HepG2 (cell line): ENCODE results near the gene PHOSPHO2. TPM values are rescaled to one million over a fixed set of nuclear protein-coding genes. Genes with fewer than 3 reads are reported as not detected.
A peak's percentile ranks its signal among the peaks of the same experiment; 100 is the strongest.

ENCODE experiments used
- GABPA ChIP-seq, 2 experiments: IDR thresholded peaks; 2 replicates each; pipeline ENCODE4 v1.6.1; 2011 to 2016; ENCODE audit warnings: low read depth in 2 of 2, low read length in 1 of 2, missing biosample characterization in 1 of 2, missing genetic modification characterization in 1 of 2
- LCORL ChIP-seq, 2 experiments: fragments of 450-650 bp in 1 of 2; sonication (generic) in 1 of 2; formaldehyde crosslinking in 1 of 2; IDR thresholded peaks; 2 replicates each; pipeline versions ENCODE4 v1.5.0 to v1.6.1; 2017 to 2020; ENCODE audit warnings: antibody characterized with exemption in 1 of 2, missing genetic modification reagents in 1 of 2
- ZC3H13 ChIP-seq: sonication (generic); formaldehyde crosslinking; IDR thresholded peaks from 2 replicates; pipeline ENCODE4 v1.8.1; 2023; ENCODE audit warnings: mild to moderate bottlenecking, missing genetic modification reagents, moderate library complexity
- polyA plus RNA-seq, 8 experiments: library from polyadenylated mRNA; depleted of rRNA in 3 of 8; stranded (reverse) in 7 of 8; unstranded in 1 of 8; fragments of >200 nt; fragmentation: Illumina TruSeq in 4 of 8; extraction: Trizol in 4 of 8; gene quantifications; 2 replicates each; pipeline versions ENCODE4 v1.2.1 to v1.2.3, GENCODE V29; 2011 to 2016; ENCODE audit warnings: low read depth in 4 of 8, missing spikeins in 1 of 8, mixed read lengths in 1 of 8; ENCODE audit not compliant: insufficient read depth in 1 of 8
- total RNA-seq, 5 experiments: library from RNA; depleted of rRNA; stranded (reverse); fragments of >200 nt; fragmentation: Illumina TruSeq; extraction: Trizol; gene quantifications; 2 replicates each; pipeline ENCODE4 v1.2.3, GENCODE V29; 2016; ENCODE audit warnings: low read depth in 1 of 5
- TF ChIP-seq, protein P1 (sequence below): sonication (generic); formaldehyde crosslinking; IDR thresholded peaks from 2 replicates; pipeline ENCODE4 v1.4.0; 2020; ENCODE audit warnings: low read depth, missing genetic modification reagents
- TF ChIP-seq, protein P2 (sequence below), 2 experiments: sonication (generic) in 1 of 2; formaldehyde crosslinking in 1 of 2; IDR thresholded peaks; 2 replicates each; pipeline versions ENCODE4 v1.4.0 to v1.6.1; 2016 to 2020; ENCODE audit warnings: borderline replicate concordance in 1 of 2, low read depth in 1 of 2, mild to moderate bottlenecking in 1 of 2, missing genetic modification reagents in 1 of 2
- TF ChIP-seq, protein P3 (sequence below): sonication (generic); formaldehyde crosslinking; IDR thresholded peaks from 2 replicates; pipeline ENCODE4 v1.8.1; 2023; ENCODE audit warnings: missing genetic modification reagents, inconsistent platforms, borderline replicate concordance
- TF ChIP-seq, protein P4 (sequence below): IDR thresholded peaks from 2 replicates; pipeline ENCODE4 v1.6.1; 2016; ENCODE audit warnings: low read depth, missing genetic modification reagents, missing compliant biosample characterization
- TF ChIP-seq, protein P5 (sequence below): sonication (generic); formaldehyde crosslinking; IDR thresholded peaks from 2 replicates; pipeline ENCODE4 v1.4.0; 2020; ENCODE audit warnings: missing genetic modification reagents

The PHOSPHO2 gene
- total and polyA plus RNA-seq, 2 of the 13 experiments (the other 11 are each of a cell fraction or from before 2014, with no cell fraction given) = 6.1 to 11.4 TPM

DNA sequence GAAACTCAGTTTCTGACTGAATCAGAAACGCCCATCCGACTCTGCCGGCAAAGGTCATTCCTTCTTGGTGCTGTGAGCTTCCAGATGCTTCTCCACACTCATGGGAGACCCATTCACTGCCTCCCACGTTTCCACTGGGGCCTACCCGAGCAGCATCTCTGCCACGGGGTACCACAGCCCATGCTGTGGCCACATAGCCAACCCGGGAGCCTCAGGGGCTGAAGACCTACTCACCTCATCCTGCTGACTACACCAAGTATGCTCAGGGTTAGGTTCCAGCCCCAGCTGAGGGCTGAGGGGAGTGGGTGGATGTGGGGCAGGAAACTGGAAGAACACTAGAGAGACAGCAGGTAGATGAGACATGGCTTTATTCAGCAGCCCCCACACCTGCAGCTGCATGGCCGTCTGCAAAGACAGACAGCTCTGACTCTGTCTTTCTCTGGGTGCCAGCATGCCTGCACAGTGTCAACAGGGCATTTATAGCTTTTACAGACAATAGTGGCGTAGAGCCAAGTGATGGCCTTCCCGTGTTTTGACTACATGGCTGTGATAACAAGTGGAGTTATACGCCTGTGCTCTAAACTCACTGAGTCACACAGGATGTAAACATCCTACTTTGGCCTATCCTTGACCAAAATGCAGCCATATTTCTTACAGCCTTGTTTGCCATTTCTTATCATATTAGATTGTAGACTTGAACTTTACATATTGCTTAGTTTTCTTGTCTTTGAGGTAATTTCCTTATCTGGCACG is 22.8 kb downstream of the PHOSPHO2 start (continued):
- peak; percentile 45; the same call in 1 of the 2 replicates for TF ChIP-seq LCORL (IDR thresholded peaks at IDR 0.05)
- TF ChIP-seq LCORL (CRISPR knock-in tag; IDR thresholded peaks at IDR 0.05) = no peak; the same call in 1 of the 2 replicates
- TF ChIP-seq, protein P1, sequence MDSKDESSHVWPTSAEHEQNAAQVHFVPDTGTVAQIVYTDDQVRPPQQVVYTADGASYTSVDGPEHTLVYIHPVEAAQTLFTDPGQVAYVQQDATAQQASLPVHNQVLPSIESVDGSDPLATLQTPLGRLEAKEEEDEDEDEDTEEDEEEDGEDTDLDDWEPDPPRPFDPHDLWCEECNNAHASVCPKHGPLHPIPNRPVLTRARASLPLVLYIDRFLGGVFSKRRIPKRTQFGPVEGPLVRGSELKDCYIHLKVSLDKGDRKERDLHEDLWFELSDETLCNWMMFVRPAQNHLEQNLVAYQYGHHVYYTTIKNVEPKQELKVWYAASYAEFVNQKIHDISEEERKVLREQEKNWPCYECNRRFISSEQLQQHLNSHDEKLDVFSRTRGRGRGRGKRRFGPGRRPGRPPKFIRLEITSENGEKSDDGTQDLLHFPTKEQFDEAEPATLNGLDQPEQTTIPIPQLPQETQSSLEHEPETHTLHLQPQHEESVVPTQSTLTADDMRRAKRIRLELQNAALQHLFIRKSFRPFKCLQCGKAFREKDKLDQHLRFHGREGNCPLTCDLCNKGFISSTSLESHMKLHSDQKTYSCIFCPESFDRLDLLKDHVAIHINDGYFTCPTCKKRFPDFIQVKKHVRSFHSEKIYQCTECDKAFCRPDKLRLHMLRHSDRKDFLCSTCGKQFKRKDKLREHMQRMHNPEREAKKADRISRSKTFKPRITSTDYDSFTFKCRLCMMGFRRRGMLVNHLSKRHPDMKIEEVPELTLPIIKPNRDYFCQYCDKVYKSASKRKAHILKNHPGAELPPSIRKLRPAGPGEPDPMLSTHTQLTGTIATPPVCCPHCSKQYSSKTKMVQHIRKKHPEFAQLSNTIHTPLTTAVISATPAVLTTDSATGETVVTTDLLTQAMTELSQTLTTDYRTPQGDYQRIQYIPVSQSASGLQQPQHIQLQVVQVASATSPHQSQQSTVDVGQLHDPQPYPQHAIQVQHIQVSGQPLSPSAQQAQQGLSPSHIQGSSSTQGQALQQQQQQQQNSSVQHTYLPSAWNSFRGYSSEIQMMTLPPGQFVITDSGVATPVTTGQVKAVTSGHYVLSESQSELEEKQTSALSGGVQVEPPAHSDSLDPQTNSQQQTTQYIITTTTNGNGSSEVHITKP (CRISPR knock-in tag) = peak; percentile 61; the same call in 1 of the 2 replicates
- no peak for TF ChIP-seq GABPA (IDR thresholded peaks at IDR 0.05; ENCODE audit: low read depth, low read length)
- TF ChIP-seq GABPA (CRISPR knock-in tag; IDR thresholded peaks at IDR 0.05; ENCODE audit: low read depth) = peak; percentile 76
- TF ChIP-seq, protein P2, sequence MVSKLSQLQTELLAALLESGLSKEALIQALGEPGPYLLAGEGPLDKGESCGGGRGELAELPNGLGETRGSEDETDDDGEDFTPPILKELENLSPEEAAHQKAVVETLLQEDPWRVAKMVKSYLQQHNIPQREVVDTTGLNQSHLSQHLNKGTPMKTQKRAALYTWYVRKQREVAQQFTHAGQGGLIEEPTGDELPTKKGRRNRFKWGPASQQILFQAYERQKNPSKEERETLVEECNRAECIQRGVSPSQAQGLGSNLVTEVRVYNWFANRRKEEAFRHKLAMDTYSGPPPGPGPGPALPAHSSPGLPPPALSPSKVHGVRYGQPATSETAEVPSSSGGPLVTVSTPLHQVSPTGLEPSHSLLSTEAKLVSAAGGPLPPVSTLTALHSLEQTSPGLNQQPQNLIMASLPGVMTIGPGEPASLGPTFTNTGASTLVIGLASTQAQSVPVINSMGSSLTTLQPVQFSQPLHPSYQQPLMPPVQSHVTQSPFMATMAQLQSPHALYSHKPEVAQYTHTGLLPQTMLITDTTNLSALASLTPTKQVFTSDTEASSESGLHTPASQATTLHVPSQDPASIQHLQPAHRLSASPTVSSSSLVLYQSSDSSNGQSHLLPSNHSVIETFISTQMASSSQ (IDR thresholded peaks at IDR 0.05; ENCODE audit: low read depth) = no peak
- TF ChIP-seq, protein P2 (CRISPR knock-in tag; IDR thresholded peaks at IDR 0.05; ENCODE audit: borderline replicate concordance) = no peak; the same call in 1 of the 2 replicates
- TF ChIP-seq, protein P3, sequence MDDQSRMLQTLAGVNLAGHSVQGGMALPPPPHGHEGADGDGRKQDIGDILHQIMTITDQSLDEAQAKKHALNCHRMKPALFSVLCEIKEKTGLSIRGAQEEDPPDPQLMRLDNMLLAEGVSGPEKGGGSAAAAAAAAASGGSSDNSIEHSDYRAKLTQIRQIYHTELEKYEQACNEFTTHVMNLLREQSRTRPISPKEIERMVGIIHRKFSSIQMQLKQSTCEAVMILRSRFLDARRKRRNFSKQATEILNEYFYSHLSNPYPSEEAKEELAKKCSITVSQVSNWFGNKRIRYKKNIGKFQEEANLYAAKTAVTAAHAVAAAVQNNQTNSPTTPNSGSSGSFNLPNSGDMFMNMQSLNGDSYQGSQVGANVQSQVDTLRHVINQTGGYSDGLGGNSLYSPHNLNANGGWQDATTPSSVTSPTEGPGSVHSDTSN = no peak
- TF ChIP-seq, protein P4, sequence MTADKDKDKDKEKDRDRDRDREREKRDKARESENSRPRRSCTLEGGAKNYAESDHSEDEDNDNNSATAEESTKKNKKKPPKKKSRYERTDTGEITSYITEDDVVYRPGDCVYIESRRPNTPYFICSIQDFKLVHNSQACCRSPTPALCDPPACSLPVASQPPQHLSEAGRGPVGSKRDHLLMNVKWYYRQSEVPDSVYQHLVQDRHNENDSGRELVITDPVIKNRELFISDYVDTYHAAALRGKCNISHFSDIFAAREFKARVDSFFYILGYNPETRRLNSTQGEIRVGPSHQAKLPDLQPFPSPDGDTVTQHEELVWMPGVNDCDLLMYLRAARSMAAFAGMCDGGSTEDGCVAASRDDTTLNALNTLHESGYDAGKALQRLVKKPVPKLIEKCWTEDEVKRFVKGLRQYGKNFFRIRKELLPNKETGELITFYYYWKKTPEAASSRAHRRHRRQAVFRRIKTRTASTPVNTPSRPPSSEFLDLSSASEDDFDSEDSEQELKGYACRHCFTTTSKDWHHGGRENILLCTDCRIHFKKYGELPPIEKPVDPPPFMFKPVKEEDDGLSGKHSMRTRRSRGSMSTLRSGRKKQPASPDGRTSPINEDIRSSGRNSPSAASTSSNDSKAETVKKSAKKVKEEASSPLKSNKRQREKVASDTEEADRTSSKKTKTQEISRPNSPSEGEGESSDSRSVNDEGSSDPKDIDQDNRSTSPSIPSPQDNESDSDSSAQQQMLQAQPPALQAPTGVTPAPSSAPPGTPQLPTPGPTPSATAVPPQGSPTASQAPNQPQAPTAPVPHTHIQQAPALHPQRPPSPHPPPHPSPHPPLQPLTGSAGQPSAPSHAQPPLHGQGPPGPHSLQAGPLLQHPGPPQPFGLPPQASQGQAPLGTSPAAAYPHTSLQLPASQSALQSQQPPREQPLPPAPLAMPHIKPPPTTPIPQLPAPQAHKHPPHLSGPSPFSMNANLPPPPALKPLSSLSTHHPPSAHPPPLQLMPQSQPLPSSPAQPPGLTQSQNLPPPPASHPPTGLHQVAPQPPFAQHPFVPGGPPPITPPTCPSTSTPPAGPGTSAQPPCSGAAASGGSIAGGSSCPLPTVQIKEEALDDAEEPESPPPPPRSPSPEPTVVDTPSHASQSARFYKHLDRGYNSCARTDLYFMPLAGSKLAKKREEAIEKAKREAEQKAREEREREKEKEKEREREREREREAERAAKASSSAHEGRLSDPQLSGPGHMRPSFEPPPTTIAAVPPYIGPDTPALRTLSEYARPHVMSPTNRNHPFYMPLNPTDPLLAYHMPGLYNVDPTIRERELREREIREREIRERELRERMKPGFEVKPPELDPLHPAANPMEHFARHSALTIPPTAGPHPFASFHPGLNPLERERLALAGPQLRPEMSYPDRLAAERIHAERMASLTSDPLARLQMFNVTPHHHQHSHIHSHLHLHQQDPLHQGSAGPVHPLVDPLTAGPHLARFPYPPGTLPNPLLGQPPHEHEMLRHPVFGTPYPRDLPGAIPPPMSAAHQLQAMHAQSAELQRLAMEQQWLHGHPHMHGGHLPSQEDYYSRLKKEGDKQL (CRISPR knock-in tag) = peak; percentile 64; the same call in 1 of the 2 replicates
- TF ChIP-seq ZC3H13 (CRISPR knock-in tag) = no peak; the same call in 1 of the 2 replicates
- TF ChIP-seq, protein P5, sequence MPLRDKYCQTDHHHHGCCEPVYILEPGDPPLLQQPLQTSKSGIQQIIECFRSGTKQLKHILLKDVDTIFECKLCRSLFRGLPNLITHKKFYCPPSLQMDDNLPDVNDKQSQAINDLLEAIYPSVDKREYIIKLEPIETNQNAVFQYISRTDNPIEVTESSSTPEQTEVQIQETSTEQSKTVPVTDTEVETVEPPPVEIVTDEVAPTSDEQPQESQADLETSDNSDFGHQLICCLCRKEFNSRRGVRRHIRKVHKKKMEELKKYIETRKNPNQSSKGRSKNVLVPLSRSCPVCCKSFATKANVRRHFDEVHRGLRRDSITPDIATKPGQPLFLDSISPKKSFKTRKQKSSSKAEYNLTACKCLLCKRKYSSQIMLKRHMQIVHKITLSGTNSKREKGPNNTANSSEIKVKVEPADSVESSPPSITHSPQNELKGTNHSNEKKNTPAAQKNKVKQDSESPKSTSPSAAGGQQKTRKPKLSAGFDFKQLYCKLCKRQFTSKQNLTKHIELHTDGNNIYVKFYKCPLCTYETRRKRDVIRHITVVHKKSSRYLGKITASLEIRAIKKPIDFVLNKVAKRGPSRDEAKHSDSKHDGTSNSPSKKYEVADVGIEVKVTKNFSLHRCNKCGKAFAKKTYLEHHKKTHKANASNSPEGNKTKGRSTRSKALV (CRISPR knock-in tag) = no peak
